HepG2 (cell line): Measurements from ENCODE around the gene SLC38A3. TPM values are rescaled to one million over a fixed set of nuclear protein-coding genes. Genes with fewer than 3 reads are reported as not detected.
A peak's percentile ranks its signal among the peaks of the same experiment; 100 is the strongest.

ENCODE experiments used
- AFF4 ChIP-seq: sonication (generic); formaldehyde crosslinking; IDR thresholded peaks from 2 replicates; pipeline ENCODE4 v1.4.0; 2020; ENCODE audit warnings: missing genetic modification reagents
- FOXA1 ChIP-seq, 2 experiments: fragments of 450-650 bp in 1 of 2; sonication (generic) in 1 of 2; formaldehyde crosslinking in 1 of 2; IDR thresholded peaks; 2 replicates each; pipeline versions ENCODE4 v1.4.0 to v1.6.1; 2016 to 2020; ENCODE audit warnings: missing genetic modification reagents in 1 of 2
- HOXD1 ChIP-seq: sonication (generic); formaldehyde crosslinking; IDR thresholded peaks from 2 replicates; pipeline ENCODE4 v1.5.0; 2020; ENCODE audit warnings: missing genetic modification reagents
- ISL2 ChIP-seq: sonication (generic); formaldehyde crosslinking; IDR thresholded peaks from 2 replicates; pipeline ENCODE4 v1.5.0; 2020; ENCODE audit warnings: missing genetic modification reagents
- MED1 ChIP-seq: sonication (generic); formaldehyde crosslinking; IDR thresholded peaks from 2 replicates; pipeline ENCODE4 v1.4.0; 2020; ENCODE audit warnings: missing genetic modification reagents
- MYC ChIP-seq: sonication (generic); formaldehyde crosslinking; IDR thresholded peaks from 2 replicates; pipeline ENCODE4 v1.9.0; 2021; ENCODE audit warnings: missing genetic modification reagents, borderline replicate concordance
- NR2F6 ChIP-seq, 2 experiments: IDR thresholded peaks; 2 replicates each; pipeline ENCODE4 v1.6.1; 2016; ENCODE audit warnings: antibody characterized with exemption in 1 of 2, mild to moderate bottlenecking in 1 of 2
- POLR2A ChIP-seq, 2 experiments: IDR thresholded peaks; 2 replicates each; pipeline ENCODE4 v1.6.1; 2011; ENCODE audit warnings: low read depth in 2 of 2, low read length in 2 of 2, mild to moderate bottlenecking in 1 of 2, moderate library complexity in 1 of 2; ENCODE audit not compliant: insufficient read depth in 1 of 2
- POLR2AphosphoS5 ChIP-seq: IDR thresholded peaks from 2 replicates; pipeline ENCODE4 v1.6.1; 2012; ENCODE audit warnings: low read depth, low read length
- SKIL ChIP-seq: sonication (generic); formaldehyde crosslinking; IDR thresholded peaks from 2 replicates; pipeline ENCODE4 v1.8.0; 2022; ENCODE audit warnings: missing genetic modification reagents, mild to moderate bottlenecking, moderate library complexity, borderline replicate concordance
- SNAPC2 ChIP-seq: sonication (generic); formaldehyde crosslinking; IDR thresholded peaks from 2 replicates; pipeline ENCODE4 v1.8.1; 2022; ENCODE audit warnings: mild to moderate bottlenecking, missing genetic modification reagents
- TAF1 ChIP-seq: sonication (generic); formaldehyde crosslinking; IDR thresholded peaks from 2 replicates; pipeline ENCODE4 v1.4.0; 2020; ENCODE audit warnings: missing genetic modification reagents
- ZGPAT ChIP-seq: IDR thresholded peaks from 2 replicates; pipeline ENCODE4 v1.6.1; 2016; ENCODE audit warnings: mild to moderate bottlenecking
- ZNF430 ChIP-seq: sonication (generic); formaldehyde crosslinking; IDR thresholded peaks from 2 replicates; pipeline ENCODE4 v1.9.0; 2021; ENCODE audit warnings: mild to moderate bottlenecking, missing genetic modification reagents
- ZNF577 ChIP-seq: sonication (generic); formaldehyde crosslinking; IDR thresholded peaks from 2 replicates; pipeline ENCODE4 v1.4.0; 2020; ENCODE audit warnings: mild to moderate bottlenecking, low read depth, missing genetic modification reagents, borderline replicate concordance
- ZNF580 ChIP-seq: IDR thresholded peaks from 2 replicates; pipeline ENCODE4 v1.6.1; 2016; ENCODE audit warnings: low read depth, borderline replicate concordance
- polyA plus RNA-seq, 8 experiments: library from polyadenylated mRNA; depleted of rRNA in 3 of 8; stranded (reverse) in 7 of 8; unstranded in 1 of 8; fragments of >200 nt; fragmentation: Illumina TruSeq in 4 of 8; extraction: Trizol in 4 of 8; gene quantifications; 2 replicates each; pipeline versions ENCODE4 v1.2.1 to v1.2.3, GENCODE V29; 2011 to 2016; ENCODE audit warnings: low read depth in 4 of 8, missing spikeins in 1 of 8, mixed read lengths in 1 of 8; ENCODE audit not compliant: insufficient read depth in 1 of 8
- total RNA-seq, 5 experiments: library from RNA; depleted of rRNA; stranded (reverse); fragments of >200 nt; fragmentation: Illumina TruSeq; extraction: Trizol; gene quantifications; 2 replicates each; pipeline ENCODE4 v1.2.3, GENCODE V29; 2016; ENCODE audit warnings: low read depth in 1 of 5
- TF ChIP-seq, protein P1 (sequence below): sonication (generic); IDR thresholded peaks from 2 replicates; pipeline ENCODE4 v1.6.1; 2016; ENCODE audit warnings: low read depth, borderline replicate concordance
- TF ChIP-seq, protein P2 (sequence below): sonication (generic); formaldehyde crosslinking; IDR thresholded peaks from 2 replicates; pipeline ENCODE4 v1.5.0; 2020; ENCODE audit warnings: missing genetic modification reagents, mild to moderate bottlenecking, borderline replicate concordance

Gene SLC38A3
- total and polyA plus RNA-seq, 2 of the 13 experiments (the other 11 are each of a cell fraction or from before 2014, with no cell fraction given) = 29.8 to 164 TPM

GRCh38 chr3:50204804-50205412 lies at the start of gene SLC38A3 (continued):
- TF ChIP-seq HOXD1 (0 out of 2 replicates have a peak, but pooled peaks have one; percentile 43), SKIL (CRISPR knock-in tag) (no peak), POLR2A (IDR thresholded peaks at IDR 0.05; ENCODE audit: insufficient read depth in 1 of 2, low read depth in 2 of 2, low read length in 2 of 2) (peak in 1 of 2 experiments; percentile 89; a peak in 2 of 4 replicates), POLR2AphosphoS5 (peak; percentile 85), ZNF430 (CRISPR knock-in tag) (peak; percentile 10; the same call in 1 of the 2 replicates), ZNF580 (CRISPR knock-in tag) (peak; percentile 12; the same call in 1 of the 2 replicates), AFF4 (CRISPR knock-in tag) (no peak), SNAPC2 (CRISPR knock-in tag) (0 out of 2 replicates have a peak, but pooled peaks have one; percentile 36), ZNF577 (CRISPR knock-in tag) (no peak), NR2F6 (IDR thresholded peaks at IDR 0.05) (no peak), NR2F6 (CRISPR knock-in tag; IDR thresholded peaks at IDR 0.05) (0 out of 2 replicates have a peak, but pooled peaks have one; percentile 10), TAF1 (CRISPR knock-in tag) (peak; percentile 66), FOXA1 (IDR thresholded peaks at IDR 0.05) (no peak), FOXA1 (CRISPR knock-in tag; IDR thresholded peaks at IDR 0.05) (peak; percentile 19; the same call in 1 of the 2 replicates), MED1 (peak; percentile 59; the same call in 1 of the 2 replicates), ZGPAT (CRISPR knock-in tag) (no peak), MYC (CRISPR knock-in tag) (peak; percentile 37; the same call in 1 of the 2 replicates), ISL2 (CRISPR knock-in tag) (0 out of 2 replicates have a peak, but pooled peaks have one; percentile 38)
- TF ChIP-seq, protein P1, sequence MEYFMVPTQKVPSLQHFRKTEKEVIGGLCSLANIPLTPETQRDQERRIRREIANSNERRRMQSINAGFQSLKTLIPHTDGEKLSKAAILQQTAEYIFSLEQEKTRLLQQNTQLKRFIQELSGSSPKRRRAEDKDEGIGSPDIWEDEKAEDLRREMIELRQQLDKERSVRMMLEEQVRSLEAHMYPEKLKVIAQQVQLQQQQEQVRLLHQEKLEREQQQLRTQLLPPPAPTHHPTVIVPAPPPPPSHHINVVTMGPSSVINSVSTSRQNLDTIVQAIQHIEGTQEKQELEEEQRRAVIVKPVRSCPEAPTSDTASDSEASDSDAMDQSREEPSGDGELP = 0 out of 2 replicates have a peak, but pooled peaks have one; percentile 18
- TF ChIP-seq, protein P2, sequence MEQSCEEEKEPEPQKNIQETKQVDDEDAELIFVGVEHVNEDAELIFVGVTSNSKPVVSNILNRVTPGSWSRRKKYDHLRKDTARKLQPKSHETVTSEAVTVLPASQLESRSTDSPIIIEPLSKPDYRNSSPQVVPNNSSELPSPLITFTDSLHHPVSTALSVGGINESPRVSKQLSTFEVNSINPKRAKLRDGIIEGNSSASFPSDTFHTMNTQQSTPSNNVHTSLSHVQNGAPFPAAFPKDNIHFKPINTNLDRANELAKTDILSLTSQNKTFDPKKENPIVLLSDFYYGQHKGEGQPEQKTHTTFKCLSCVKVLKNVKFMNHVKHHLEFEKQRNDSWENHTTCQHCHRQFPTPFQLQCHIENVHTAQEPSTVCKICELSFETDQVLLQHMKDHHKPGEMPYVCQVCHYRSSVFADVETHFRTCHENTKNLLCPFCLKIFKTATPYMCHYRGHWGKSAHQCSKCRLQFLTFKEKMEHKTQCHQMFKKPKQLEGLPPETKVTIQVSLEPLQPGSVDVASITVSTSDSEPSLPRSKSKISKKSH = peak; percentile 60; the same call in 1 of the 2 replicates
